Myocyte (in vitro differentiated cells): ENCODE data around the gene PCDHGA12. TPM values are rescaled to one million over a fixed set of nuclear protein-coding genes. Genes with fewer than 3 reads are reported as not detected.

Experiments
- DNase-seq: peaks from one replicate; pipeline ENCODE4 v3.0.0-alpha.2; 2012; ENCODE audit warnings: low read depth
- total RNA-seq: library from RNA; depleted of rRNA; stranded (reverse); fragments of >200 nt; gene quantifications from 2 replicates; pipeline ENCODE4 v1.2.3, GENCODE V29; 2014

PCDHGA12 gene
- total RNA-seq, 1 donor from 2014 or later = 4.3 TPM

DNA sequence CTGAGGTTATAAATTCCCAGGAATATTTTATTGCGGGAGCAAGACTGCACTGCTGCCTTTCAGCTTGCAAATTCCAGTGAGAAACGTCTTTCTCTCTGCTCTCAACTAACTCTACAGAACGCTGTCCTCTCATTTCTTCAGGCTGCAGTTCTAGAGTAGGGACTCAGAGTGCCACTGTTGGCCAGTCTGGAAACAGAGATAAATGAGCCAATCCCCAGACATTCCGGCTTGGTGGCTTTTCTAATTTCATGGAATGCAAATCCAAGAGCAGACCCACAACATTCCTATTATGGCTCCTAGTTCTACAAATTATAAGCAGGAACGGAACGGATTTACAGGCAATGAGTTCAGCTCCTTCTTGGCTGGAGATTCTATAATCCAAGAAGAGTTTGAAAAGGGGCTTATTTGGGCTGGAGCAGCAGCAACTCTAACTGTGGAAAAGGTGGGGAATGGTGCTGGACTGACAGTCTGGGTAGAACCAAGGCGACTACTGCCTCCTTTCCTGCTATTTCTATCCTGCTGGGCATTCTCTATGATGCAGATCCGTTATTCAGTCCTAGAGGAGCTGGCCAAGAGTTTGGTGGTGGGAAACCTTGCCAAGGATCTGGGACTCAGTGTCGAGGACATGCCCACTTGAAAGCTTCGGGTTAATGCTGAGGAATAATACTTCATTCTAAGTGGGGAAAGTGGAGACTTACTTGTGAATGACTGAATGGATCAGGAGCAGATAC, 9.3 kb downstream of the PCDHGA12 start:
- DNase-seq = peak; percentile 26

DNA sequence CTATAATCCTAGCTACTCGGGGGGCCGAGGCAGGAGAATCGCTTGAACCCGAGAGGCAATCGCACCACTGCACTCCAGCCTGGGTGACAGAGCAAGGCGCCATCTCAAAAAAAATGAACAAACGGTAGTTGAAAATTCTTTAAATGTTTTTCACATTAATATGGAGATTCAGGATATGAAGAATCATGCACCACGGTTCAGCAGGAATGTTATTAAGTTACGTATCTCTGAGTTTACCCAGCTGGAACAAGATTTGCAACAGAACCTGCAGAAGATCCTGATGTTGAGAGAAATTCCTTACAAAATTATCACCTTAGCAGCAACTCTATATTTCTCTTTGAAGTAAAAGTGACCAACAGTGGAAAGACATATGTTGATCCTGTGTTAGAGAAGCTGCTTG, 10.0 kb downstream of the PCDHGA12 start:
- DNase-seq = no peak

DNA sequence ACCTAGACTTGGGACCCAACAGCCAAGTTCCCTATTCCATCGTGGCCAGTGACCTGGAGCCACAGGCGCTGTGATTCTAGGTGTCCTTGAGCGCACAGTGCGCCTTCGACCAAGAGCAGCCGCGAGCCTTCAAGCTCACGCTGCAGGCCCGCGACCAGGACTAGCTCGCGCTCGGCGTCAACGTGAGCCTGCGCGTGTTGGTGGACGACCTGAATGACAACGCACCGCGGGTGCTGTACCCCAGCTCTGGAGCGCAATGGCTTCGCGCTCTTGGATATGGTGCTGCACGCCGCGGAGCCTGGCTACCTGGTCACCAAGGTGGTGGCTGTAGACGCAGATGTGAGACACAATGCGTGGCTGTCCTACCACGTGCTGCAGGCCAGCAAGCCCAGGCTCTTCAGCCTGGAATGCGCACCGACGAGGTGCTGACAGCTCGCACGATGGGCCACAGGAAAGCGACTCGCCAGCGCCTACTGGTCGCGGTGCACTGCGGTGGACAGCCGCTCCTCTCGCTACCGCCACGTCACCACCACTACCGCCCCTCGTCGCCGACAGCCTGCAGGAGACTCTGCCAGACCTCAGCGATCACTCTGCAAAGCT, 11.4 kb downstream of the PCDHGA12 start:
- DNase-seq = no peak

DNA sequence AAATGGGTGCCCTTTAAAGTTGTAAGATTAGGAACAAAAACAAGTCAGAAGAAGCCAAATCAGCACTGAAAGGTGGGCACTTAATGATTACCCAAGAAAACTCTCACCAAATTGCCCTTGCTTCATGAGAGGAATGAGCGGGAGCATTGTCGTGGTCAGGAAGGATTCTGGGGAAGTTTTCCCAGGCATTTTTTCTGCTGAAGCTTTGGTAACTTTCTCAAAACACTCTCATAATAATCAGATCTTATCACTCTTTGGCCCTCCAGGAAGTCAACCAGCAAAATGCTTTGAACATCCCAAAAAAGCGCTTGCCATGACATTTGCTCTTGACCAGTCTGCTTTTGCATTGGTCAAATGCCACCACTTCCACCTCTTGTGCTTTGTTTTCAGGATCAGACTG, 35.0 kb downstream of the PCDHGA12 start:
- no peak for DNase-seq

DNA sequence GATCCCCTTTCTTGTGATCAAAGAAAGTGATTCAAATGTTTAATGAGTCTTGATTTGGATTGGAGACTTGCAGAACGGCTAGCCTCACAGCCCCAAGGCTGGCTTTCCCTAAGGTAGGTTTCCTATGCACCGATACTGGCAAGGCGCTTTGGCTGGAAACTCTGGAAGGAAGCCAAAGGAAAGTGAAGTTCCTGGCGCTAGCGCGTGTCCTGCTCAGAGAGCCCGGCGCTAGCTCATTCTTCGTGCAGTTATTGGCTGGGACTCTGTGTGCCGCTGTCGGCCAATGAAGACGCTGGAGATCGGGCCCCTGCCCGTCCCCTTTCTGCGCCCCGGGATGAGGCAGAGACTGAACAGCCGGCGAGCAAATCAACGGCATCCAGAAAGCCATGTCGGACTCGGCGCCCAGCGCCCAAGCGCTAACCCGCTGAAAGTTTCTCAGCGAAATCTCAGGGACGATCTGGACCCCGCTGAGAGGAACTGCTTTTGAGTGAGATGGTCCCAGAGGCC, 45.4 kb downstream of the PCDHGA12 start, which contains the start of gene PCDHGC3:
Gene PCDHGC3 (plus strand): TSS at position 342 of the 507 bp plus-strand sequence. CDS start 151 bp downstream, at position 493.
- DNase-seq = peak; percentile 98

DNA sequence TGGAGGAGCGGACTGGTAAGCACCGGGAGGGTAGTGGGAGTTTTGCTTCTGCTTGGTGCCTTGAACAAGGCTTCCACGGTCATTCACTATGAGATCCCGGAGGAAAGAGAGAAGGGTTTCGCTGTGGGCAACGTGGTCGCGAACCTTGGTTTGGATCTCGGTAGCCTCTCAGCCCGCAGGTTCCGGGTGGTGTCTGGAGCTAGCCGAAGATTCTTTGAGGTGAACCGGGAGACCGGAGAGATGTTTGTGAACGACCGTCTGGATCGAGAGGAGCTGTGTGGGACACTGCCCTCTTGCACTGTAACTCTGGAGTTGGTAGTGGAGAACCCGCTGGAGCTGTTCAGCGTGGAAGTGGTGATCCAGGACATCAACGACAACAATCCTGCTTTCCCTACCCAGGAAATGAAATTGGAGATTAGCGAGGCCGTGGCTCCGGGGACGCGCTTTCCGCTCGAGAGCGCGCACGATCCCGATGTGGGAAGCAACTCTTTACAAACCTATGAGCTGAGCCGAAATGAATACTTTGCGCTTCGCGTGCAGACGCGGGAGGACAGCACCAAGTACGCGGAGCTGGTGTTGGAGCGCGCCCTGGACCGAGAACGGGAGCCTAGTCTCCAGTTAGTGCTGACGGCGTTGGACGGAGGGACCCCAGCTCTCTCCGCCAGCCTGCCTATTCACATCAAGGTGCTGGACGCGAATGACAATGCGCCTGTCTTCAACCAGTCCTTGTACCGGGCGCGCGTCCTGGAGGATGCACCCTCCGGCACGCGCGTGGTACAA, 46.0 kb downstream of the PCDHGA12 start:
- DNase-seq = peak; percentile 84

DNA sequence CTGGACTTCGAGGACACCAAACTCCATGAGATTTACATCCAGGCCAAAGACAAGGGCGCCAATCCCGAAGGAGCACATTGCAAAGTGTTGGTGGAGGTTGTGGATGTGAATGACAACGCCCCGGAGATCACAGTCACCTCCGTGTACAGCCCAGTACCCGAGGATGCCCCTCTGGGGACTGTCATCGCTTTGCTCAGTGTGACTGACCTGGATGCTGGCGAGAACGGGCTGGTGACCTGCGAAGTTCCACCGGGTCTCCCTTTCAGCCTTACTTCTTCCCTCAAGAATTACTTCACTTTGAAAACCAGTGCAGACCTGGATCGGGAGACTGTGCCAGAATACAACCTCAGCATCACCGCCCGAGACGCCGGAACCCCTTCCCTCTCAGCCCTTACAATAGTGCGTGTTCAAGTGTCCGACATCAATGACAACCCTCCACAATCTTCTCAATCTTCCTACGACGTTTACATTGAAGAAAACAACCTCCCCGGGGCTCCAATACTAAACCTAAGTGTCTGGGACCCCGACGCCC, 46.8 kb downstream of the PCDHGA12 start:
- no peak for DNase-seq

DNA sequence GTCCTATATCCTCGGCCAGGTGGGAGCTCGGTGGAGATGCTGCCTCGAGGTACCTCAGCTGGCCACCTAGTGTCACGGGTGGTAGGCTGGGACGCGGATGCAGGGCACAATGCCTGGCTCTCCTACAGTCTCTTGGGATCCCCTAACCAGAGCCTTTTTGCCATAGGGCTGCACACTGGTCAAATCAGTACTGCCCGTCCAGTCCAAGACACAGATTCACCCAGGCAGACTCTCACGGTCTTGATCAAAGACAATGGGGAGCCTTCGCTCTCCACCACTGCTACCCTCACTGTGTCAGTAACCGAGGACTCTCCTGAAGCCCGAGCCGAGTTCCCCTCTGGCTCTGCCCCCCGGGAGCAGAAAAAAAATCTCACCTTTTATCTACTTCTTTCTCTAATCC, 47.5 kb downstream of the PCDHGA12 start:
- no peak for DNase-seq

DNA sequence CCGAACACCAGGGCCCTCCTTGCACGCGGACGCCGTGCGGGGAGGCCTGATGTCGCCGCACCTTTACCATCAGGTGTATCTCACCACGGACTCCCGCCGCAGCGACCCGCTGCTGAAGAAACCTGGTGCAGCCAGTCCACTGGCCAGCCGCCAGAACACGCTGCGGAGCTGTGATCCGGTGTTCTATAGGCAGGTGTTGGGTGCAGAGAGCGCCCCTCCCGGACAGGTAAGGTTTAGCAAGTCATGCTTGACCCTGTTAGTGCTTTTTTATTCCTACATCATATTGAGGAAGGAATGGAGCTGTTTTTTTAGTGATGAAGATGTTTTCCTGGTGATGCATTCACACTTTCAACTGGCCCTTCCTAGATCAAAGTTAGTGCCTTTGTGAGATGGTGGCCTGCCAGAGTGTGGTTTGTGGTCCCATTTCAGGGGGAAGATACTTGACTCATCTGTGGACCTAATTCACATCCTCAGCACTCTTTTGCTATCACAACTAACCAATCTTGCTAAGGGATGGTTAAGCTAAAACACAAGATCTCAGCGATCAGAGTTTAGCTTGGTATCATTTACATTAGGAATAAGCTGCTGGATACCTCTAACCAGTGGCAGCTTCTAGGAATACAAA, 48.1 kb downstream of the PCDHGA12 start:
- DNase-seq = peak; percentile 51

DNA sequence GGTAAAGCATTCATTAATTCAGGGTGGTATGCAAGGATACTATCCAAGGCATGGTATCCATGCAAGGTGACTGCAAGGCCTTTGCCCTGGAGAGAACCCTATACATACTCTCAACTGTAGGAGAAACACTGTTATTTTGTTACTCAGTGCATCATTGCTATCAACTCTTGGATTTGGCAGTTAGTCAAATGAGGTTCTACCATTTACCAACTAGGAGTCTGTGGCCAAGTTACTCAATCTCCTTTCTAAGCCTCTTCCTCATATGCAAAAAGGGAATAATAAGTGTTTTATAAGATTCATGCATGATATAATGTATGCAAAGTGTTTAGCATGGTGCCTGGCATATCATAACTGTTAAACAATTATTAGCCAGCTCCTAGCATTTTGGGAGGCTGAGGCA, 49.5 kb downstream of the PCDHGA12 start:
- no peak for DNase-seq

Other genes with a start within 250 kb of the PCDHGA12 start
- 13.5 and 14.7 TPM in 2 replicates for gene PCDHB16, start 248.1 kb upstream of the PCDHGA12 start, total RNA-seq
- 6.8 TPM in 2 replicates for gene PCDHB9, start 243.3 kb upstream of the PCDHGA12 start, total RNA-seq
- gene PCDHB10, start 238.2 kb upstream of the PCDHGA12 start, total RNA-seq = 6.7 and 7.4 TPM in 2 replicates
- gene PCDHB11, start 230.9 kb upstream of the PCDHGA12 start, total RNA-seq = 3.9 and 5.3 TPM in 2 replicates
- 5.4 and 7.2 TPM in 2 replicates for gene PCDHB12, start 221.8 kb upstream of the PCDHGA12 start, total RNA-seq
- 5.3 and 6.4 TPM in 2 replicates for gene PCDHB13, start 216.6 kb upstream of the PCDHGA12 start, total RNA-seq
- 6.2 and 6.9 TPM in 2 replicates for gene PCDHB14, start 207.2 kb upstream of the PCDHGA12 start, total RNA-seq
- 3.1 and 4.6 TPM in 2 replicates for gene PCDHB15, start 185.1 kb upstream of the PCDHGA12 start, total RNA-seq
- gene SLC25A2, start 126.5 kb upstream of the PCDHGA12 start, total RNA-seq = 0.43 and 0.62 TPM in 2 replicates
- 97.0 and 116 TPM in 2 replicates for gene TAF7, start 109.7 kb upstream of the PCDHGA12 start, total RNA-seq
- 5.2 and 5.9 TPM in 2 replicates for gene PCDHGA1, start 100.0 kb upstream of the PCDHGA12 start, total RNA-seq
- 0.94 and 1.1 TPM in 2 replicates for gene PCDHGA2, start 91.7 kb upstream of the PCDHGA12 start, total RNA-seq
- 0.48 and 0.57 TPM in 2 replicates for gene PCDHGA3, start 86.7 kb upstream of the PCDHGA12 start, total RNA-seq
- 8.7 and 9.8 TPM in 2 replicates for gene PCDHGB1, start 80.4 kb upstream of the PCDHGA12 start, total RNA-seq
- gene PCDHGA4, start 75.5 kb upstream of the PCDHGA12 start, total RNA-seq = 2.9 and 3.3 TPM in 2 replicates
- gene PCDHGB2, start 70.5 kb upstream of the PCDHGA12 start, total RNA-seq = 14.0 and 14.5 TPM in 2 replicates
- gene PCDHGA5, start 66.3 kb upstream of the PCDHGA12 start, total RNA-seq = 1.7 and 2.2 TPM in 2 replicates
- gene PCDHGB3, start 60.3 kb upstream of the PCDHGA12 start, total RNA-seq = 1.8 TPM in 2 replicates
- gene PCDHGA6, start 56.6 kb upstream of the PCDHGA12 start, total RNA-seq = 0.88 and 1.8 TPM in 2 replicates
- gene PCDHGA7, start 47.8 kb upstream of the PCDHGA12 start, total RNA-seq = 1.1 and 2.3 TPM in 2 replicates
- 1.1 and 2.2 TPM in 2 replicates for gene PCDHGB4, start 42.8 kb upstream of the PCDHGA12 start, total RNA-seq
- gene PCDHGA8, start 37.9 kb upstream of the PCDHGA12 start, total RNA-seq = 1.6 and 2.2 TPM in 2 replicates
- 0.47 and 1.4 TPM in 2 replicates for gene PCDHGB5, start 32.6 kb upstream of the PCDHGA12 start, total RNA-seq
- 0.88 and 1.7 TPM in 2 replicates for gene PCDHGA9, start 27.7 kb upstream of the PCDHGA12 start, total RNA-seq
- 0.78 and 0.96 TPM in 2 replicates for gene PCDHGB6, start 22.5 kb upstream of the PCDHGA12 start, total RNA-seq
- gene PCDHGA10, start 17.5 kb upstream of the PCDHGA12 start, total RNA-seq = 32.1 and 35.7 TPM in 2 replicates
- 1.4 and 3.4 TPM in 2 replicates for gene PCDHGB7, start 12.8 kb upstream of the PCDHGA12 start, total RNA-seq
- 2.0 and 2.1 TPM in 2 replicates for gene PCDHGA11, start 9.5 kb upstream of the PCDHGA12 start, total RNA-seq
- 137 and 170 TPM in 2 replicates for gene PCDHGC3, start 45.5 kb downstream of the PCDHGA12 start, total RNA-seq
- 2.0 and 3.6 TPM in 2 replicates for gene PCDHGC4, start 54.5 kb downstream of the PCDHGA12 start, total RNA-seq
- 2.0 and 2.6 TPM in 2 replicates for gene PCDHGC5, start 58.6 kb downstream of the PCDHGA12 start, total RNA-seq
- 13.2 and 25.4 TPM in 2 replicates for gene DIAPH1, start 188.5 kb downstream of the PCDHGA12 start, total RNA-seq
- gene HDAC3, start 206.3 kb downstream of the PCDHGA12 start, total RNA-seq = 38.5 and 40.0 TPM in 2 replicates
- 2.2 and 3.3 TPM in 2 replicates for gene RELL2, start 206.5 kb downstream of the PCDHGA12 start, total RNA-seq
- gene FCHSD1, start 220.9 kb downstream of the PCDHGA12 start, total RNA-seq = 2.0 and 7.9 TPM in 2 replicates